ENCODE measurements around the gene SDF2. TPM values are rescaled to one million over a fixed set of nuclear protein-coding genes. Genes with fewer than 3 reads are reported as not detected.

The SDF2 gene
- total and polyA plus RNA-seq, 10 of the 15 experiments (the other 5 are each of a cell fraction or from before 2014, with no cell fraction given), result 29.8 to 81.0 (median 41.5) TPM

DNA sequence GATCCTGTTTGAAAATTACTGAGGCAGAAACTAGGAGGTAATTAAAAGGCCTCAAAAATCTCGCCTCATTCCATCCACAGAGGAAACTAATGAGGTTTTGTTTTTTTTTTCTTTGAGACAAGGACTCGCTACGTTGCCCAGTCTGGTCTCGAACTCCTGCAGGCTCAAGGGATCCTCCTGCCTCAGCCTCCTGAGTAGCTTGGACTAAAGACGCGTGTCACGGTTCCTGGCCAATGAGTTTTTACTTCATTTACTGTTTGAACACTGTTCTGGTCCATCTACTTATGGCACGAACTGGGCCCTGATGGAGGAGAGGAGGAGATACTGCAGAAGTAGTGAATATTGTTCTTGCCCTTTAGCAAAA lies 16.1 kb downstream of the SDF2 start:
- peak overlapping the region; percentile 77 for H3K4me2 ChIP-seq (ENCODE audit: control insufficient read depth, insufficient read depth)
- 2% methylated on average over 8 of the region's 8 CpGs for WGBS (ENCODE audit: insufficient coverage, insufficient replicate concordance, low lambda C conversion rate, missing lambda C conversion rate)
- peaks cover 33% of the 10 kb centered on the region for H3K79me2 ChIP-seq (ENCODE audit: control insufficient read depth, insufficient read depth, low read length)
- DNase-seq (ENCODE audit: low read depth, low spot score) (no peak), ATAC-seq (no peak), FAIRE-seq (peak; percentile 65)
- RAD21 ChIA-PET (ENCODE audit: unreplicated experiment), result interaction anchor here (0.6 to 2.9 kb wide), 13 partner anchors 16 to 472 kb away, joined by 3 to 22 read pairs (median 5); partner anchors contain the start of genes ALDOC, IFT20, PIGS and PROCA1
- peak overlapping the region; percentile 73 for H3K4me3 ChIP-seq
- POLR2A ChIA-PET, result interaction anchor here (0.5 to 5.4 kb wide), 19 partner anchors 14 to 304 kb away, joined by 3 to 46 read pairs (median 6); partner anchors contain the start of genes ALDOC, PIGS, PROCA1 and RPL23A
- H4K20me1 ChIP-seq (ENCODE audit: control insufficient read depth, insufficient read depth), result no peaks in the 10 kb centered on the region; the same call in 1 of the 2 replicates
- in situ Hi-C loops (cut with MboI), result no loop called here
- H3K9me3 ChIP-seq (replicated peaks; ENCODE audit: control insufficient read depth, insufficient read depth, low read length), result no peaks in the 10 kb centered on the region
- peaks cover 8 to 22% of the 10 kb centered on the region in 2 experiments for H3K36me3 ChIP-seq (ENCODE audit: control insufficient read depth in 2 of 2, insufficient read depth in 2 of 2, low read length in 1 of 2)
- H3K9ac ChIP-seq (ENCODE audit: control insufficient read depth, insufficient read depth, low read length), result peak overlapping the region; percentile 73
- CTCF ChIA-PET, result interaction anchor here (0.6 to 7.5 kb wide), 12 partner anchors 16 to 271 kb away, joined by 3 to 84 read pairs (median 11); partner anchors contain the start of genes ALDOC, NEK8, PROCA1 and RPL23A
- no peaks in the 10 kb centered on the region for H3K27me3 ChIP-seq (replicated peaks in 1 of 2; ENCODE audit: control insufficient read depth in 2 of 2, insufficient read depth in 2 of 2, low read length in 1 of 2)
- TSS peak; percentile 99 for BruUV-seq (replicated peaks)
- peak overlapping the region; percentile 85 for H3K27ac ChIP-seq (ENCODE audit: control insufficient read depth, insufficient read depth)
- TF ChIP-seq PAX8 (IDR thresholded peaks at IDR 0.05) (0 out of 2 replicates have a peak, but pooled peaks have one; percentile 21), ZNF207 (IDR thresholded peaks at IDR 0.05; ENCODE audit: borderline replicate concordance) (no peak), KLF5 (IDR thresholded peaks at IDR 0.05; ENCODE audit: partially characterized antibody) (peak; percentile 1), MEF2B (IDR thresholded peaks at IDR 0.05; ENCODE audit: partially characterized antibody, poor library complexity, severe bottlenecking) (peak; percentile 5), SPI1 (IDR thresholded peaks at IDR 0.05; ENCODE audit: borderline replicate concordance, insufficient read depth, low read depth, low read length) (no peak), MTA3 (IDR thresholded peaks at IDR 0.05; ENCODE audit: borderline replicate concordance, low read length) (peak; percentile 56; the same call in 1 of the 2 replicates), RFX5 (IDR thresholded peaks at IDR 0.05; ENCODE audit: low read depth, low read length) (no peak)
- TF ChIP-seq, protein P1, sequence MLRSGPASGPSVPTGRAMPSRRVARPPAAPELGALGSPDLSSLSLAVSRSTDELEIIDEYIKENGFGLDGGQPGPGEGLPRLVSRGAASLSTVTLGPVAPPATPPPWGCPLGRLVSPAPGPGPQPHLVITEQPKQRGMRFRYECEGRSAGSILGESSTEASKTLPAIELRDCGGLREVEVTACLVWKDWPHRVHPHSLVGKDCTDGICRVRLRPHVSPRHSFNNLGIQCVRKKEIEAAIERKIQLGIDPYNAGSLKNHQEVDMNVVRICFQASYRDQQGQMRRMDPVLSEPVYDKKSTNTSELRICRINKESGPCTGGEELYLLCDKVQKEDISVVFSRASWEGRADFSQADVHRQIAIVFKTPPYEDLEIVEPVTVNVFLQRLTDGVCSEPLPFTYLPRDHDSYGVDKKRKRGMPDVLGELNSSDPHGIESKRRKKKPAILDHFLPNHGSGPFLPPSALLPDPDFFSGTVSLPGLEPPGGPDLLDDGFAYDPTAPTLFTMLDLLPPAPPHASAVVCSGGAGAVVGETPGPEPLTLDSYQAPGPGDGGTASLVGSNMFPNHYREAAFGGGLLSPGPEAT (IDR thresholded peaks at IDR 0.05; ENCODE audit: low read depth), result no peak
- TF ChIP-seq, protein P2, sequence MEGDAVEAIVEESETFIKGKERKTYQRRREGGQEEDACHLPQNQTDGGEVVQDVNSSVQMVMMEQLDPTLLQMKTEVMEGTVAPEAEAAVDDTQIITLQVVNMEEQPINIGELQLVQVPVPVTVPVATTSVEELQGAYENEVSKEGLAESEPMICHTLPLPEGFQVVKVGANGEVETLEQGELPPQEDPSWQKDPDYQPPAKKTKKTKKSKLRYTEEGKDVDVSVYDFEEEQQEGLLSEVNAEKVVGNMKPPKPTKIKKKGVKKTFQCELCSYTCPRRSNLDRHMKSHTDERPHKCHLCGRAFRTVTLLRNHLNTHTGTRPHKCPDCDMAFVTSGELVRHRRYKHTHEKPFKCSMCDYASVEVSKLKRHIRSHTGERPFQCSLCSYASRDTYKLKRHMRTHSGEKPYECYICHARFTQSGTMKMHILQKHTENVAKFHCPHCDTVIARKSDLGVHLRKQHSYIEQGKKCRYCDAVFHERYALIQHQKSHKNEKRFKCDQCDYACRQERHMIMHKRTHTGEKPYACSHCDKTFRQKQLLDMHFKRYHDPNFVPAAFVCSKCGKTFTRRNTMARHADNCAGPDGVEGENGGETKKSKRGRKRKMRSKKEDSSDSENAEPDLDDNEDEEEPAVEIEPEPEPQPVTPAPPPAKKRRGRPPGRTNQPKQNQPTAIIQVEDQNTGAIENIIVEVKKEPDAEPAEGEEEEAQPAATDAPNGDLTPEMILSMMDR (IDR thresholded peaks at IDR 0.05 in 2 of 3, conservative IDR thresholded peaks at IDR 0.05 in 1 of 3; ENCODE audit: control insufficient read depth in 2 of 3, extremely low read depth in 1 of 3, insufficient read depth in 1 of 3, low read depth in 3 of 3, low read length in 3 of 3), result no peak
- TF ChIP-seq, protein P3, sequence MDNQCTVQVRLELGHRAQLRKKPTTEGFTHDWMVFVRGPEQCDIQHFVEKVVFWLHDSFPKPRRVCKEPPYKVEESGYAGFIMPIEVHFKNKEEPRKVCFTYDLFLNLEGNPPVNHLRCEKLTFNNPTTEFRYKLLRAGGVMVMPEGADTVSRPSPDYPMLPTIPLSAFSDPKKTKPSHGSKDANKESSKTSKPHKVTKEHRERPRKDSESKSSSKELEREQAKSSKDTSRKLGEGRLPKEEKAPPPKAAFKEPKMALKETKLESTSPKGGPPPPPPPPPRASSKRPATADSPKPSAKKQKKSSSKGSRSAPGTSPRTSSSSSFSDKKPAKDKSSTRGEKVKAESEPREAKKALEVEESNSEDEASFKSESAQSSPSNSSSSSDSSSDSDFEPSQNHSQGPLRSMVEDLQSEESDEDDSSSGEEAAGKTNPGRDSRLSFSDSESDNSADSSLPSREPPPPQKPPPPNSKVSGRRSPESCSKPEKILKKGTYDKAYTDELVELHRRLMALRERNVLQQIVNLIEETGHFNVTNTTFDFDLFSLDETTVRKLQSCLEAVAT (IDR thresholded peaks at IDR 0.05), result peak; percentile 51; the same call in 1 of the 2 replicates
- peaks cover 14% of the 10 kb centered on the region for H3K4me1 ChIP-seq (ENCODE audit: control insufficient read depth, insufficient read depth, low read length)
- peak overlapping the region; percentile 70; the same call in 1 of the 2 replicates for H2AFZ ChIP-seq (ENCODE audit: control insufficient read depth, low read depth, low read length)
- SMC1A ChIA-PET (ENCODE audit: uncharacterized antibody, unreplicated experiment), result interaction anchor here (1.0 to 4.2 kb wide), 5 partner anchors 12 to 81 kb away, joined by 3 to 22 read pairs (median 7); partner anchors contain the start of genes RPL23A, SDF2, SUPT6H and TLCD1
- intact Hi-C loops (cut with micrococcal nuclease; ENCODE audit: unreplicated experiment), result loop anchor here (2.0 kb wide), 1 partner anchor 47 kb away; the partner anchor contains the start of gene SPAG5

All from GM12878 (cell line).